K562 (cell line): ENCODE measurements around the gene ELF3. TPM values are rescaled to one million over a fixed set of nuclear protein-coding genes. Genes with fewer than 3 reads are reported as not detected.
A peak's percentile ranks its signal among the peaks of the same experiment; 100 is the strongest.

ENCODE experiments used
- CBFA2T2 ChIP-seq: fragments of 450-650 bp; conservative IDR thresholded peaks from 2 replicates; pipeline ENCODE4 v1.6.1; 2017; ENCODE audit warnings: mild to moderate bottlenecking
- CBX1 ChIP-seq: sonication (generic); IDR thresholded peaks from 2 replicates; pipeline ENCODE4 v1.6.1; 2016; ENCODE audit warnings: antibody characterized with exemption, low read depth, mild to moderate bottlenecking
- CHD2 ChIP-seq: IDR thresholded peaks from 2 replicates; pipeline ENCODE4 v1.6.1; 2011; ENCODE audit warnings: low read depth, low read length
- GABPA ChIP-seq: fragments of 200-800 bp; sonication (Bioruptor generic); conservative IDR thresholded peaks from 2 replicates; pipeline ENCODE4 v1.6.1; 2016; ENCODE audit warnings: low read depth, missing genetic modification characterization, missing compliant biosample characterization
- GATAD2A ChIP-seq: fragments of 450-650 bp; IDR thresholded peaks from 2 replicates; pipeline ENCODE4 v1.6.1; 2017
- RCOR1 ChIP-seq, 2 experiments: IDR thresholded peaks; 2 replicates each; pipeline ENCODE4 v1.6.1; 2012; ENCODE audit warnings: low read depth in 2 of 2, low read length in 2 of 2, borderline replicate concordance in 1 of 2, improper control_type of control experiment in 1 of 2
- SAP30 ChIP-seq: fragments of 200-600 bp; sonication (generic); IDR thresholded peaks from 2 replicates; pipeline ENCODE4 v1.6.1; 2012; ENCODE audit warnings: borderline replicate concordance, low read depth, mild to moderate bottlenecking, moderate library complexity, low read length, control low read depth, inconsistent platforms; ENCODE audit not compliant: insufficient read depth, poor library complexity, severe bottlenecking
- SMAD1 ChIP-seq: fragments of 150-350 bp; IDR thresholded peaks from 2 replicates; pipeline ENCODE4 v1.6.1; 2014; ENCODE audit warnings: low read length, low read depth; ENCODE audit not compliant: partially characterized antibody
- ZKSCAN8 ChIP-seq: fragments of 200-800 bp; sonication (Bioruptor generic); IDR thresholded peaks from 2 replicates; pipeline ENCODE4 v1.6.1; 2016; ENCODE audit warnings: missing genetic modification characterization, missing compliant biosample characterization
- ZNF12 ChIP-seq: sonication (generic); formaldehyde crosslinking; IDR thresholded peaks from 2 replicates; pipeline ENCODE4 v1.4.0; 2020; ENCODE audit warnings: mild to moderate bottlenecking, missing genetic modification reagents
- ZNF23 ChIP-seq: fragments of 250-450 bp; sonication (Bioruptor Pico); IDR thresholded peaks from 2 replicates; pipeline ENCODE4 v1.4.0; 2020; ENCODE audit warnings: mild to moderate bottlenecking
- ZNF431 ChIP-seq: sonication (generic); formaldehyde crosslinking; IDR thresholded peaks from 2 replicates; pipeline ENCODE4 v1.8.0; 2022; ENCODE audit warnings: mild to moderate bottlenecking, missing genetic modification reagents
- polyA plus RNA-seq, 8 experiments: library from polyadenylated mRNA; depleted of rRNA in 4 of 8; stranded (reverse) in 5 of 8; unstranded in 3 of 8; fragments of >200 nt; fragmentation: Nextera tagmentation in 2 of 8; fragmentation: Illumina TruSeq in 1 of 8; extraction: Ambion mirVana in 2 of 8; extraction: Trizol in 1 of 8; gene quantifications; 2 replicates each; pipeline versions ENCODE4 v1.2.1 to v1.2.3, GENCODE V29; 2011 to 2014; ENCODE audit warnings: inconsistent platforms in 1 of 8, missing spikeins in 1 of 8
- total RNA-seq, 7 experiments: library from RNA; depleted of rRNA in 6 of 7; stranded (reverse); fragments of >200 nt in 6 of 7; fragmentation: Illumina TruSeq in 2 of 7; extraction: Trizol in 2 of 7; gene quantifications; 2 replicates each; pipeline versions ENCODE4 v1.2.1 to v1.2.3, GENCODE V29; 2011 to 2021; ENCODE audit warnings: low replicate concordance in 1 of 7
- TF ChIP-seq, protein P1 (sequence below), 2 experiments: fragments of 450-650 bp in 1 of 2; sonication (generic) in 1 of 2; formaldehyde crosslinking in 1 of 2; IDR thresholded peaks in 1 of 2; conservative IDR thresholded peaks in 1 of 2; 2 replicates each; pipeline versions ENCODE4 v1.6.1 to v1.8.1; 2016 to 2023; ENCODE audit warnings: mild to moderate bottlenecking in 2 of 2, moderate library complexity in 2 of 2, inconsistent platforms in 1 of 2, missing genetic modification reagents in 1 of 2
- TF ChIP-seq, protein P2 (sequence below): fragments of 250-450 bp; sonication (Bioruptor Pico); IDR thresholded peaks from 2 replicates; pipeline ENCODE4 v1.8.0; 2022; ENCODE audit warnings: inconsistent platforms
- TF ChIP-seq, protein P3 (sequence below): sonication (generic); formaldehyde crosslinking; IDR thresholded peaks from 2 replicates; pipeline ENCODE4 v1.8.1; 2023; ENCODE audit warnings: mild to moderate bottlenecking, missing genetic modification reagents, moderate library complexity
- TF ChIP-seq, protein P4 (sequence below): sonication (generic); formaldehyde crosslinking; IDR thresholded peaks from 2 replicates; pipeline ENCODE4 v1.4.0; 2020; ENCODE audit warnings: mild to moderate bottlenecking, missing genetic modification reagents
- TF ChIP-seq, protein P5 (sequence below): fragments of 250-450 bp; sonication (Bioruptor Pico); IDR thresholded peaks from 2 replicates; pipeline ENCODE4 v1.5.0; 2020; ENCODE audit warnings: mild to moderate bottlenecking, borderline replicate concordance

The ELF3 gene
- total and polyA plus RNA-seq, 9 of the 15 experiments (the other 6 are each of a cell fraction or from before 2014, with no cell fraction given), result 0.03 to 1.2 (median 0.07) TPM; not detected in 4

DNA sequence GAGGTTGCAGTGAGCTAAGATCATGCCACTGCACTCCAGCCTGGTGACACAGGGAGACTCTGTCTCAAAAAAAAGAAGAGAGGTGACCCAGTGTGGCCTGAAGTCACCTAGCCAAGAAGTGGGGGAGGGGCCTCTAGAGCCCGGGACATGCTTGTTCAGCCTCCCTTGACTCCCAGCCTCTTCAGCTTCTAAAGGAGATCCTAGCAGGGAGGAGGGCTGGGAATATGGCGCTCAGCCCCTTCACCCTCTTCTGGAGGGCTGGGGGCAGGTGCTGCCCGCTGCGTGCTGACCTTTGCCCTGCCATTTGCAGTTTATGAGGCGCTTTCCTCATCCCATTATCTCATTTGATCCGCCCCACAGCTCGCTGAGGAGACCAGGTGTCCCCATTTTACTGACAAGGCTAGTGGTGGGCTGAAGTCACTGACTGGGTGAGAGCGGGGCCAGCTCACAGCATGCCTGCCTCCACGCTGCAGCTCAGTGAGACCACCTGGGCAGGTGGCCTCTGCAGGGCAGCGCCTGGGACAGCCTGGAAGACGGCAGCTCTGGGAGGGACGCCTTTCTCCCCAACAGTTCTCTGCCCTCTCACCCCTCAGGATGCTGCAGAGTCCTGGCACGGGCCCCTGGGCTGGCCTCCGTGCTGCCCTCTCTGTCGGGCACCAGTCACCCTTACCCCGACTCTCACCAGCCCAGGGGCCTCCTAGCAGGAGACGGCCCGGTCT is 7.5 kb downstream of the ELF3 start (continued):
- TF ChIP-seq, protein P1, sequence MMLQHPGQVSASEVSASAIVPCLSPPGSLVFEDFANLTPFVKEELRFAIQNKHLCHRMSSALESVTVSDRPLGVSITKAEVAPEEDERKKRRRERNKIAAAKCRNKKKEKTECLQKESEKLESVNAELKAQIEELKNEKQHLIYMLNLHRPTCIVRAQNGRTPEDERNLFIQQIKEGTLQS (IDR thresholded peaks at IDR 0.05), result no peak
- TF ChIP-seq, protein P1 (CRISPR knock-in tag; conservative IDR thresholded peaks at IDR 0.05), result no peak
- TF ChIP-seq RCOR1 (IDR thresholded peaks at IDR 0.05; ENCODE audit: borderline replicate concordance in 1 of 2, low read depth in 2 of 2, low read length in 2 of 2) (0 out of 4 replicates have a peak, but pooled peaks of 1 of the 2 experiments have one; percentile 5), SAP30 (no peak), CHD2 (no peak), CBFA2T2 (peak; percentile 38; the same call in 1 of the 2 replicates), ZNF431 (no peak), GATAD2A (no peak), ZNF12 (no peak), SMAD1 (no peak), GABPA (tag) (no peak), ZKSCAN8 (CRISPR knock-in tag) (no peak), CBX1 (no peak), ZNF23 (CRISPR knock-in tag) (no peak)
- TF ChIP-seq, protein P2, sequence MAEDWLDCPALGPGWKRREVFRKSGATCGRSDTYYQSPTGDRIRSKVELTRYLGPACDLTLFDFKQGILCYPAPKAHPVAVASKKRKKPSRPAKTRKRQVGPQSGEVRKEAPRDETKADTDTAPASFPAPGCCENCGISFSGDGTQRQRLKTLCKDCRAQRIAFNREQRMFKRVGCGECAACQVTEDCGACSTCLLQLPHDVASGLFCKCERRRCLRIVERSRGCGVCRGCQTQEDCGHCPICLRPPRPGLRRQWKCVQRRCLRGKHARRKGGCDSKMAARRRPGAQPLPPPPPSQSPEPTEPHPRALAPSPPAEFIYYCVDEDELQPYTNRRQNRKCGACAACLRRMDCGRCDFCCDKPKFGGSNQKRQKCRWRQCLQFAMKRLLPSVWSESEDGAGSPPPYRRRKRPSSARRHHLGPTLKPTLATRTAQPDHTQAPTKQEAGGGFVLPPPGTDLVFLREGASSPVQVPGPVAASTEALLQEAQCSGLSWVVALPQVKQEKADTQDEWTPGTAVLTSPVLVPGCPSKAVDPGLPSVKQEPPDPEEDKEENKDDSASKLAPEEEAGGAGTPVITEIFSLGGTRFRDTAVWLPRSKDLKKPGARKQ (CRISPR knock-in tag), result no peak
- TF ChIP-seq, protein P3, sequence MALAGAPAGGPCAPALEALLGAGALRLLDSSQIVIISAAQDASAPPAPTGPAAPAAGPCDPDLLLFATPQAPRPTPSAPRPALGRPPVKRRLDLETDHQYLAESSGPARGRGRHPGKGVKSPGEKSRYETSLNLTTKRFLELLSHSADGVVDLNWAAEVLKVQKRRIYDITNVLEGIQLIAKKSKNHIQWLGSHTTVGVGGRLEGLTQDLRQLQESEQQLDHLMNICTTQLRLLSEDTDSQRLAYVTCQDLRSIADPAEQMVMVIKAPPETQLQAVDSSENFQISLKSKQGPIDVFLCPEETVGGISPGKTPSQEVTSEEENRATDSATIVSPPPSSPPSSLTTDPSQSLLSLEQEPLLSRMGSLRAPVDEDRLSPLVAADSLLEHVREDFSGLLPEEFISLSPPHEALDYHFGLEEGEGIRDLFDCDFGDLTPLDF, result no peak
- TF ChIP-seq, protein P4, sequence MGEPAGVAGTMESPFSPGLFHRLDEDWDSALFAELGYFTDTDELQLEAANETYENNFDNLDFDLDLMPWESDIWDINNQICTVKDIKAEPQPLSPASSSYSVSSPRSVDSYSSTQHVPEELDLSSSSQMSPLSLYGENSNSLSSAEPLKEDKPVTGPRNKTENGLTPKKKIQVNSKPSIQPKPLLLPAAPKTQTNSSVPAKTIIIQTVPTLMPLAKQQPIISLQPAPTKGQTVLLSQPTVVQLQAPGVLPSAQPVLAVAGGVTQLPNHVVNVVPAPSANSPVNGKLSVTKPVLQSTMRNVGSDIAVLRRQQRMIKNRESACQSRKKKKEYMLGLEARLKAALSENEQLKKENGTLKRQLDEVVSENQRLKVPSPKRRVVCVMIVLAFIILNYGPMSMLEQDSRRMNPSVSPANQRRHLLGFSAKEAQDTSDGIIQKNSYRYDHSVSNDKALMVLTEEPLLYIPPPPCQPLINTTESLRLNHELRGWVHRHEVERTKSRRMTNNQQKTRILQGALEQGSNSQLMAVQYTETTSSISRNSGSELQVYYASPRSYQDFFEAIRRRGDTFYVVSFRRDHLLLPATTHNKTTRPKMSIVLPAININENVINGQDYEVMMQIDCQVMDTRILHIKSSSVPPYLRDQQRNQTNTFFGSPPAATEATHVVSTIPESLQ (CRISPR knock-in tag), result 0 out of 2 replicates have a peak, but pooled peaks have one; percentile 42
- TF ChIP-seq, protein P5, sequence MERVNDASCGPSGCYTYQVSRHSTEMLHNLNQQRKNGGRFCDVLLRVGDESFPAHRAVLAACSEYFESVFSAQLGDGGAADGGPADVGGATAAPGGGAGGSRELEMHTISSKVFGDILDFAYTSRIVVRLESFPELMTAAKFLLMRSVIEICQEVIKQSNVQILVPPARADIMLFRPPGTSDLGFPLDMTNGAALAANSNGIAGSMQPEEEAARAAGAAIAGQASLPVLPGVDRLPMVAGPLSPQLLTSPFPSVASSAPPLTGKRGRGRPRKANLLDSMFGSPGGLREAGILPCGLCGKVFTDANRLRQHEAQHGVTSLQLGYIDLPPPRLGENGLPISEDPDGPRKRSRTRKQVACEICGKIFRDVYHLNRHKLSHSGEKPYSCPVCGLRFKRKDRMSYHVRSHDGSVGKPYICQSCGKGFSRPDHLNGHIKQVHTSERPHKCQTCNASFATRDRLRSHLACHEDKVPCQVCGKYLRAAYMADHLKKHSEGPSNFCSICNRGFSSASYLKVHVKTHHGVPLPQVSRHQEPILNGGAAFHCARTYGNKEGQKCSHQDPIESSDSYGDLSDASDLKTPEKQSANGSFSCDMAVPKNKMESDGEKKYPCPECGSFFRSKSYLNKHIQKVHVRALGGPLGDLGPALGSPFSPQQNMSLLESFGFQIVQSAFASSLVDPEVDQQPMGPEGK (CRISPR knock-in tag), result no peak
